ENCODE measurements around the gene SUPT20H.

SUPT20H gene

GRCh38 chr13:37058910-37059847, at the start of gene SUPT20H:
TSS of gene SUPT20H (minus strand) at chr13:37059688. CDS start at chr13:37051490, 8,198 bp downstream.
- DNase-seq = peak; percentile 96

GRCh38 chr13:37109051-37109678, 49.7 kb upstream of the SUPT20H start:
- no peak for DNase-seq

GRCh38 chr13:37107868-37108267, 48.4 kb upstream of the SUPT20H start:
- DNase-seq = no peak

GRCh38 chr13:37107456-37107855, 48.0 kb upstream of the SUPT20H start:
- no peak for DNase-seq

- no peak for DNase-seq
Measured at GRCh38 chr13:37106642-37107041, 47.2 kb upstream of the SUPT20H start.

- DNase-seq = no peak
Measured at GRCh38 chr13:37105251-37105714, 45.8 kb upstream of the SUPT20H start, which contains the start of gene CSNK1A1L. TSS of gene CSNK1A1L (minus strand) at chr13:37105664. CDS start at chr13:37105256, 408 bp downstream.

- DNase-seq = no peak
Measured at GRCh38 chr13:37102896-37103295, 43.4 kb upstream of the SUPT20H start.

- no peak for DNase-seq
Measured at GRCh38 chr13:37101201-37101600, 41.7 kb upstream of the SUPT20H start.

GRCh38 chr13:37100731-37101130, 41.2 kb upstream of the SUPT20H start:
- DNase-seq = no peak

- no peak for DNase-seq
Measured at GRCh38 chr13:37097076-37097475, 37.6 kb upstream of the SUPT20H start.

- no peak for DNase-seq
Measured at GRCh38 chr13:37094840-37095239, 35.4 kb upstream of the SUPT20H start.

- no peak for DNase-seq
Measured at GRCh38 chr13:37094099-37094498, 34.6 kb upstream of the SUPT20H start.

GRCh38 chr13:37091835-37092234, 32.3 kb upstream of the SUPT20H start:
- no peak for DNase-seq

- DNase-seq = no peak
Measured at GRCh38 chr13:37090912-37091311, 31.4 kb upstream of the SUPT20H start.

- DNase-seq = no peak
Measured at GRCh38 chr13:37089495-37089894, 30.0 kb upstream of the SUPT20H start.

- no peak for DNase-seq
Measured at GRCh38 chr13:37087486-37087885, 28.0 kb upstream of the SUPT20H start.

GRCh38 chr13:37085606-37086005, 26.1 kb upstream of the SUPT20H start:
- DNase-seq = no peak

GRCh38 chr13:37076818-37077217, 17.3 kb upstream of the SUPT20H start:
- no peak for DNase-seq

GRCh38 chr13:37075164-37075563, 15.7 kb upstream of the SUPT20H start:
- DNase-seq = no peak

GRCh38 chr13:37074703-37075102, 15.2 kb upstream of the SUPT20H start:
- no peak for DNase-seq

GRCh38 chr13:37072024-37072423, 12.5 kb upstream of the SUPT20H start:
- no peak for DNase-seq

GRCh38 chr13:37070956-37071355, 11.5 kb upstream of the SUPT20H start:
- DNase-seq = no peak

GRCh38 chr13:37070145-37070695, 10.7 kb upstream of the SUPT20H start:
- DNase-seq = no peak

Measured in activated naive CD4-positive, alpha-beta T cell treated with Interleukin-2 at 50 U/mL for 16 hours (primary cell).